Erythroblast (primary cell): ENCODE results near the gene CELF4.

Source experiments
- GATA1 ChIP-seq: IDR thresholded peaks from 2 replicates; pipeline ENCODE4 v1.6.1; 2011; ENCODE audit warnings: low read depth, mild to moderate bottlenecking, control low read depth, low read length, moderate library complexity
- POLR2A ChIP-seq: IDR thresholded peaks from 2 replicates; pipeline ENCODE4 v1.6.1; 2011; ENCODE audit warnings: mild to moderate bottlenecking, low read length

DNA sequence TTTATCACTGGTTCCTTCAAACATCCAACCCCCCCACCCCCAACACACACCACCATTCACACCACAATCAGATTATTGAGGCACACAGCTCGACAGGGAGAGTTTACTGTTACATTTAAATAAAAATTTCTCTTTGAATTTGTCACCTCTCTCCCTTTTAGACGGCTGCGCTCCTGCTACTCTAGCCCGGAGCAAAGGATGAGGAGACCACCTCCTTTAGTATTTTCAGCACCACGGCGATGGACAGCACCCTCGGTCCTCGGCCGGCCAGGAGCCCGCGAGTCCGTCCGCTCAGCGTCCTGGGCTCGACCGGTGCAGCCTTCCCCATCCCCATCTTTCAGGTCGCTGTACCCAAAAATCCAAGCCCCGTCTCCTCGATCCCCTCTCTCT, 892 bp downstream of the CELF4 start:
- TF ChIP-seq POLR2A: no peak
- no peak for TF ChIP-seq GATA1
